Neural cell (in vitro differentiated cells): Measurements from ENCODE around the gene TRAK1.

ENCODE experiments used
- EZH2 ChIP-seq: fragments of 200-600, 300-800 bp; shearing (Covaris generic), sonication (generic); IDR thresholded peaks from 2 replicates; pipeline ENCODE4 v1.6.1; 2014; ENCODE audit warnings: antibody characterized with exemption, low read length, borderline replicate concordance, mild to moderate bottlenecking; ENCODE audit not compliant: insufficient read depth, poor library complexity, severe bottlenecking
- TAF1 ChIP-seq: IDR thresholded peaks from 2 replicates; pipeline ENCODE4 v1.6.1; 2012; ENCODE audit warnings: low read depth
- TF ChIP-seq, protein P1 (sequence below): fragments of 450-650 bp; IDR thresholded peaks from 2 replicates; pipeline ENCODE4 v1.5.1; 2014; ENCODE audit warnings: antibody characterized with exemption, mild to moderate bottlenecking, moderate library complexity; ENCODE audit not compliant: poor library complexity, severe bottlenecking

- TF ChIP-seq, protein P1, sequence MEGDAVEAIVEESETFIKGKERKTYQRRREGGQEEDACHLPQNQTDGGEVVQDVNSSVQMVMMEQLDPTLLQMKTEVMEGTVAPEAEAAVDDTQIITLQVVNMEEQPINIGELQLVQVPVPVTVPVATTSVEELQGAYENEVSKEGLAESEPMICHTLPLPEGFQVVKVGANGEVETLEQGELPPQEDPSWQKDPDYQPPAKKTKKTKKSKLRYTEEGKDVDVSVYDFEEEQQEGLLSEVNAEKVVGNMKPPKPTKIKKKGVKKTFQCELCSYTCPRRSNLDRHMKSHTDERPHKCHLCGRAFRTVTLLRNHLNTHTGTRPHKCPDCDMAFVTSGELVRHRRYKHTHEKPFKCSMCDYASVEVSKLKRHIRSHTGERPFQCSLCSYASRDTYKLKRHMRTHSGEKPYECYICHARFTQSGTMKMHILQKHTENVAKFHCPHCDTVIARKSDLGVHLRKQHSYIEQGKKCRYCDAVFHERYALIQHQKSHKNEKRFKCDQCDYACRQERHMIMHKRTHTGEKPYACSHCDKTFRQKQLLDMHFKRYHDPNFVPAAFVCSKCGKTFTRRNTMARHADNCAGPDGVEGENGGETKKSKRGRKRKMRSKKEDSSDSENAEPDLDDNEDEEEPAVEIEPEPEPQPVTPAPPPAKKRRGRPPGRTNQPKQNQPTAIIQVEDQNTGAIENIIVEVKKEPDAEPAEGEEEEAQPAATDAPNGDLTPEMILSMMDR, result no peak
- TF ChIP-seq TAF1 (no peak), EZH2 (no peak)
Measured at GRCh38 chr3:42271786-42272185, 180.6 kb downstream of the TRAK1 start.
